ENCODE measurements around the gene AFF1. TPM values are rescaled to one million over a fixed set of nuclear protein-coding genes. Genes with fewer than 3 reads are reported as not detected.
A peak's percentile ranks its signal among the peaks of the same experiment; 100 is the strongest.

Gene AFF1
- total RNA-seq, 2 experiments from 2014 or later: 28.7 to 69.7 TPM

DNA sequence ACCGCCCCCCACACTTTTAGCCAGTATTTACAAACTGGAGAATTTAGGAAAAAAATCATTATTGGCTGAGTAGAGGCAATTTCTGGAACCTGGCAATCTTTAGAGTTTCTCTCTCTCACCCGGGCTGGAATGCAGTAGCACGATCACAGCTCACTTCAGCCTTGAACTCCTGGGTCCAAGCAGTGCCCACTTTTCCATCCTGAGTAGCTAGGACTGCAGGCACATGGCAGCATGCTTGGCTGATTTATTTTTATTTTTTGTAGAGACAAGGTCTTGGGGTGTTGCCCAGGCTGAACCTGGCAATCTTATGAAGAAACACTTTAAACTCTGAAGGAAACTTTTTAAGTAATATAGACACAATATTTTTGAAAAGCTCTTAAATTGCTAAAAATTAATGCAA is 120.1 kb downstream of the AFF1 start:
- Histone ChIP-seq H3K4me2 (ENCODE audit: low read length) (peak overlapping the region; percentile 60), H3K9me3 (ENCODE audit: low read length) (no peaks in the 10 kb centered on the region), H3K9me2 (ENCODE audit: insufficient read depth, low read length) (no peaks in the 10 kb centered on the region), H3K4me1 (ENCODE audit: insufficient read depth, low read length, poor library complexity, severe bottlenecking) (peaks cover 27% of the 10 kb centered on the region), H3K36me3 (ENCODE audit: insufficient read depth, low read length) (peaks cover 21% of the 10 kb centered on the region), H2AFZ (ENCODE audit: low read length) (no peak overlapping the region), H4K20me1 (ENCODE audit: insufficient read depth, low read length) (no peaks in the 10 kb centered on the region), H3K4me3 (ENCODE audit: low read depth, low read length, poor library complexity, severe bottlenecking) (no peak overlapping the region), H3K27ac (ENCODE audit: low read depth, low read length, poor library complexity, severe bottlenecking) (peak overlapping the region; percentile 11), H3K79me2 (ENCODE audit: insufficient read depth, low read depth, low read length) (peaks cover 15% of the 10 kb centered on the region)
- no peak for DNase-seq (ENCODE audit: low spot score)
- intact Hi-C loops (cut with micrococcal nuclease; ENCODE audit: unreplicated experiment): no loop called here
- TF ChIP-seq EZH2phosphoT487 (IDR thresholded peaks at IDR 0.05; ENCODE audit: borderline replicate concordance, low read depth, low read length) (no peak), CTCF (conservative IDR thresholded peaks at IDR 0.05; ENCODE audit: low read length) (0 out of 2 replicates have a peak, but pooled peaks have one; percentile 17)
- POLR2A ChIA-PET: interaction anchor here (0.5 to 1.8 kb wide), 7 partner anchors 10 to 409 kb away, joined by 3 to 8 read pairs (median 4); no protein-coding TSS in a partner anchor
- BruUV-seq (replicated peaks): no TSS peak
- CTCF ChIA-PET (ENCODE audit: unreplicated experiment): no interaction called here

DNA sequence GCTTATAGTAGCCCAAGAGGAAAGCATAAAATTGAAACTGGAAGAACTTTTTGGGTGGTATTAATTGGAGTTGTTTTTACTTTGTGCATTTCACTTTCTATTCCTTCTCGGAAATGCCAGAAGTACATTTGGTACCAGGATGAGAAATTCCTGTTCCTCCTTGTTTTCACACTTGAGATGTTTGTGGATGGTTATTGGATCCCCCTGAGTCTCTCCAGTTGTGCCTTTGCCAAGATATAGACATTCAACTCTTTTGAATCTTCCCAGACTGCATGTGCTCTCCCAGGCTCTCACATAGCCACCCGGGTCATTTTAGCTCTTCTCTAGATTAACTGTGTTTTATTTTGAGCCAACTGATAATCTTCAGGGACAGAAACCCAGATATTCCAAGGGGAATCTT is 120.5 kb downstream of the AFF1 start:
- Histone ChIP-seq H3K79me2 (ENCODE audit: insufficient read depth, low read depth, low read length) (peaks cover 15% of the 10 kb centered on the region), H3K27ac (ENCODE audit: low read depth, low read length, poor library complexity, severe bottlenecking) (no peak overlapping the region), H3K36me3 (ENCODE audit: insufficient read depth, low read length) (peaks cover 25% of the 10 kb centered on the region), H3K9me2 (ENCODE audit: insufficient read depth, low read length) (no peaks in the 10 kb centered on the region), H3K4me1 (ENCODE audit: insufficient read depth, low read length, poor library complexity, severe bottlenecking) (peaks cover 27% of the 10 kb centered on the region), H2AFZ (ENCODE audit: low read length) (no peak overlapping the region), H3K9me3 (ENCODE audit: low read length) (no peaks in the 10 kb centered on the region), H3K4me3 (ENCODE audit: low read depth, low read length, poor library complexity, severe bottlenecking) (no peak overlapping the region), H4K20me1 (ENCODE audit: insufficient read depth, low read length) (no peaks in the 10 kb centered on the region), H3K4me2 (ENCODE audit: low read length) (no peak overlapping the region; the same call in 1 of the 2 replicates)
- no peak for DNase-seq (ENCODE audit: low spot score)
- no TSS peak for BruUV-seq (replicated peaks)
- intact Hi-C loops (cut with micrococcal nuclease; ENCODE audit: unreplicated experiment): no loop called here
- TF ChIP-seq EZH2phosphoT487 (IDR thresholded peaks at IDR 0.05; ENCODE audit: borderline replicate concordance, low read depth, low read length): no peak
- TF ChIP-seq CTCF (conservative IDR thresholded peaks at IDR 0.05; ENCODE audit: low read length): no peak
- POLR2A ChIA-PET: interaction anchor here (0.6 to 1.8 kb wide), 7 partner anchors 9 to 410 kb away, joined by 3 to 8 read pairs (median 4); no protein-coding TSS in a partner anchor
- CTCF ChIA-PET (ENCODE audit: unreplicated experiment): no interaction called here

- peaks cover 26% of the 10 kb centered on the region for H3K36me3 ChIP-seq (ENCODE audit: insufficient read depth, low read length)
- ChIA-PET POLR2A (interaction anchor here (0.5 to 1.1 kb wide), 3 partner anchors 25 to 72 kb away, joined by 3 to 4 read pairs (median 3); no protein-coding TSS in a partner anchor), CTCF (ENCODE audit: unreplicated experiment) (no interaction called here)
- no TSS peak for BruUV-seq (replicated peaks)
- DNase-seq (ENCODE audit: low spot score): no peak
- no peaks in the 10 kb centered on the region for H3K9me3 ChIP-seq (ENCODE audit: low read length)
- H2AFZ ChIP-seq (ENCODE audit: low read length): no peak overlapping the region
- no peak for TF ChIP-seq CTCF (conservative IDR thresholded peaks at IDR 0.05; ENCODE audit: low read length)
- TF ChIP-seq EZH2phosphoT487 (IDR thresholded peaks at IDR 0.05; ENCODE audit: borderline replicate concordance, low read depth, low read length): no peak
- H3K27ac ChIP-seq (ENCODE audit: low read depth, low read length, poor library complexity, severe bottlenecking): no peak overlapping the region
- peaks cover 15% of the 10 kb centered on the region for H3K79me2 ChIP-seq (ENCODE audit: insufficient read depth, low read depth, low read length)
- H3K9me2 ChIP-seq (ENCODE audit: insufficient read depth, low read length): no peaks in the 10 kb centered on the region
- H3K4me2 ChIP-seq (ENCODE audit: low read length): no peak overlapping the region
- peaks cover 27% of the 10 kb centered on the region for H3K4me1 ChIP-seq (ENCODE audit: insufficient read depth, low read length, poor library complexity, severe bottlenecking)
- intact Hi-C loops (cut with micrococcal nuclease; ENCODE audit: unreplicated experiment): no loop called here
- no peaks in the 10 kb centered on the region for H4K20me1 ChIP-seq (ENCODE audit: insufficient read depth, low read length)
- H3K4me3 ChIP-seq (ENCODE audit: low read depth, low read length, poor library complexity, severe bottlenecking): no peak overlapping the region
Observed at GRCh38 chr4:87056881-87057280, 122.1 kb downstream of the AFF1 start.
